LNCAP (cell line): Measurements from ENCODE around the gene KCNG1.

Source experiments
- CTCF ChIP-seq: fragments of 450-650 bp; IDR thresholded peaks from 2 replicates; pipeline ENCODE4 v1.5.1; 2017; ENCODE audit warnings: mild to moderate bottlenecking

KCNG1 gene

GRCh38 chr20:51008718-51009117 lies 14.2 kb downstream of the KCNG1 start:
- no peak for TF ChIP-seq CTCF

GRCh38 chr20:51005214-51005613 lies 17.7 kb downstream of the KCNG1 start:
- no peak for TF ChIP-seq CTCF

- no peak for TF ChIP-seq CTCF
These were observed 18.1 kb downstream of the KCNG1 start for GRCh38 chr20:51004781-51005180.

- no peak for TF ChIP-seq CTCF
These were observed 18.6 kb downstream of the KCNG1 start for GRCh38 chr20:51004305-51004727.

- no peak for TF ChIP-seq CTCF
These were observed 19.2 kb downstream of the KCNG1 start for GRCh38 chr20:51003753-51004152.

- no peak for TF ChIP-seq CTCF
These were observed 20.3 kb downstream of the KCNG1 start for GRCh38 chr20:51002633-51003032.

- TF ChIP-seq CTCF, result no peak
These were observed 21.3 kb downstream of the KCNG1 start for GRCh38 chr20:51001430-51002265.
